ENCODE measurements around the gene TBXAS1. TPM values are rescaled to one million over a fixed set of nuclear protein-coding genes. Genes with fewer than 3 reads are reported as not detected.
"Not testable (repeated sequence)": the region's sequence is repeated elsewhere in the genome, so short reads cannot be mapped to it uniquely, and the experiment has no call there.

The TBXAS1 gene
- total RNA-seq, 1 donor from 2014 or later = 1.3 TPM

- DNase-seq (ENCODE audit: low spot score) = no peak
- Mint-ChIP-seq H3K9me3 (ENCODE audit: unreplicated experiment) (no peaks in the 10 kb centered on the region), H3K36me3 (ENCODE audit: low read depth, unreplicated experiment) (no peaks in the 10 kb centered on the region), H3K27ac (ENCODE audit: unreplicated experiment) (no peak overlapping the region), H3K4me1 (ENCODE audit: unreplicated experiment) (peaks cover 19% of the 10 kb centered on the region), H3K27me3 (ENCODE audit: unreplicated experiment) (peaks cover 2% of the 10 kb centered on the region), H3K4me3 (ENCODE audit: unreplicated experiment) (no peak overlapping the region)
- no peak for TF ChIP-seq CTCF (IDR thresholded peaks at IDR 0.05; ENCODE audit: unreplicated experiment)
Observed at GRCh38 chr7:139828446-139828845, 618 bp upstream of the TBXAS1 start.

DNA sequence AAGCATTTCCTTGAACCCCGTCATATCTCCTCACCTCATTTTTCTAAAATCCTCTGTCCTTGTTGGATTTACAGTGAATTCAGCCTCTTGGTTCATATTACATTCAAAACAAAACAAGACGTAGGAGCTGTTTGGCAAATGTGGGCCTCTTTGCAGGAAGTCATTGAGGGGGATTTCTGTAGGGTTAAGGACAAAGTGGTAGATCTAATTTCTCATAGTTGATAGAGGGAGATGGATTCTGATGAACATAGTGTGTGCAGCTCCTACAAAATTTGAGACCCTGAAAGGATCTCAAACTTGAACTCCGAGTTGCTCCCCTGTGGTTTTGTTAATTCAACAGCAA is 682 bp downstream of the TBXAS1 start:
- H3K36me3 Mint-ChIP-seq (ENCODE audit: low read depth, unreplicated experiment) = no peaks in the 10 kb centered on the region
- peaks cover 19% of the 10 kb centered on the region for H3K4me1 Mint-ChIP-seq (ENCODE audit: unreplicated experiment)
- DNase-seq (ENCODE audit: low spot score) = no peak
- no peak overlapping the region for H3K4me3 Mint-ChIP-seq (ENCODE audit: unreplicated experiment)
- TF ChIP-seq CTCF (IDR thresholded peaks at IDR 0.05; ENCODE audit: unreplicated experiment) = no peak
- H3K27me3 Mint-ChIP-seq (ENCODE audit: unreplicated experiment) = peaks cover 3% of the 10 kb centered on the region
- no peaks in the 10 kb centered on the region for H3K9me3 Mint-ChIP-seq (ENCODE audit: unreplicated experiment)
- no peak overlapping the region for H3K27ac Mint-ChIP-seq (ENCODE audit: unreplicated experiment)

DNA sequence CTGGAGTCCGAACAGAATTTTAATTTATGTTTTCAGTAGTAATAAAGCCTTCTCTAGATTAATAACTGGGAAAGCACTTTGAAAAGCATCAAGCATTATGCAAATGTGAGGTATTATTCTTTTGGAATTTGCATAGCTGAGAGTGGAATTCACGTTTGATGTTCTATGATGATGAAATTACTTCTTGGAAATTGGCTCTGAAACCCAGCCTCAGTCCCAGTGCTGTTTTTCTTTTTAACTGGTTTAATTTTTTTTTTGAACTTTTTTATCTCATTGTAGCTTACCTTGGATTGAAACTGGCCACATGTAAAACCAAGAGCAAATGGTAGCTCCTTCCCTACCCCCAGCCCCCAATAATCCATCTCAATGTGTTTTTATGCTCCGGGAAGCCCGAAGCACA is 1.2 kb downstream of the TBXAS1 start:
- Mint-ChIP-seq H3K4me3 (ENCODE audit: unreplicated experiment) (no peak overlapping the region), H3K27me3 (ENCODE audit: unreplicated experiment) (peaks cover 3% of the 10 kb centered on the region), H3K36me3 (ENCODE audit: low read depth, unreplicated experiment) (no peaks in the 10 kb centered on the region), H3K9me3 (ENCODE audit: unreplicated experiment) (no peaks in the 10 kb centered on the region), H3K27ac (ENCODE audit: unreplicated experiment) (no peak overlapping the region), H3K4me1 (ENCODE audit: unreplicated experiment) (peaks cover 19% of the 10 kb centered on the region)
- no peak for TF ChIP-seq CTCF (IDR thresholded peaks at IDR 0.05; ENCODE audit: unreplicated experiment)
- DNase-seq (ENCODE audit: low spot score) = no peak

DNA sequence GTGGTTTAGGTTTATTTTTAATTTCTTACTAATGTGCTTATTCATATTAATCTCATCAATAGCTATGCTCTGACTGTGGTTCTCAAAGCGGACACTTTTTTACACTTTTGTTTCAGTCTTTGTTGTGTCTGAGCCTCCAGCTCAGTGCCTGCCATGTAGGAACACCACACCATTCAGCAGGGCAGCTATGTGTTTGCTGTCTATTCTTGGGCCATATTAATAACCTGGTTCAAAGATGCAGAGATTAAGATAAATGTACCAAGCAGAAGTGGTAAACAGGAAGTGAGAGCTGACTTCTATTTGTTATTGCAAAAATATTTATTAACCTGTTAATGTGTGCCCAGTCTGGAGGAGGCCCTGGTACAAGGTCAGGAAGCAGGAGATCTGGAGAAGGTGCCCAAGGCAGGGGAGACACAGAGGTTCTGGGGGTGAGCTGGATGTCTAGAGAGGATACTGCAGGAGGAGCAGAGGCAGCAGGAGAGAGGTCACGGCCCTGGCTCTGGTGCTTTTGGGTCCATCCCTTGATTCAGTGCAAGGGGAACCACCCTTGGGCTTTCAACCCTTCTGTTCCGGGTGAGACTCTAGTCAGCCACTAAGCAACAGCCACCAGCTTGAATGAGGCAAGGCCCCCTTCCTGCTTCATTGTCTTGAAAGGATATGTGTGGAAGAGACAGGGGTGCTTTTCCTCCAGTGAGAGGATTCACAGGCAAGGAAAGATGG is 1.9 kb downstream of the TBXAS1 start:
- Mint-ChIP-seq H3K9me3 (ENCODE audit: unreplicated experiment) (no peaks in the 10 kb centered on the region), H3K4me1 (ENCODE audit: unreplicated experiment) (peaks cover 19% of the 10 kb centered on the region), H3K27me3 (ENCODE audit: unreplicated experiment) (peaks cover 3% of the 10 kb centered on the region), H3K27ac (ENCODE audit: unreplicated experiment) (no peak overlapping the region), H3K36me3 (ENCODE audit: low read depth, unreplicated experiment) (no peaks in the 10 kb centered on the region), H3K4me3 (ENCODE audit: unreplicated experiment) (no peak overlapping the region)
- TF ChIP-seq CTCF (IDR thresholded peaks at IDR 0.05; ENCODE audit: unreplicated experiment) = no peak
- DNase-seq (ENCODE audit: low spot score) = no peak

DNA sequence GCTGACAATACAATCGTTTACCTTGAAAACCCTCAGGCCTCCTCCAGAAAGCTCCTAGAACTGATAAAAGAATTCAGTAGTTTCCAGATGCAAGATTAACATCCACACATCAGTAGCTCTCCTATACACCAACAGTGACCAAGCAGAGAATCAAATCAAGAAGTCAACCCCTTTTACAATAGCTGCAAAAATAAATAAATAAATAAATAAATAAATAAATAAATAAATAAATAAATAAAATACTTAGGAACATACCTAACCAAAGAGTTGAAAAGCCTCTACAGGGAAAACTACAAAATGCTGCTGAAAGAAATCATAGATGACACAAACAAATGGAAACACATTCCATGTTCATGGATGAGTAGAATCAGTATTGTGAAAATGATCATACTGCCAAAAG is 6.8 kb downstream of the TBXAS1 start:
- not testable (repeated sequence) for H3K9me3 Mint-ChIP-seq (ENCODE audit: unreplicated experiment); H3K27ac Mint-ChIP-seq (ENCODE audit: unreplicated experiment); H3K4me3 Mint-ChIP-seq (ENCODE audit: unreplicated experiment); H3K36me3 Mint-ChIP-seq (ENCODE audit: low read depth, unreplicated experiment); H3K27me3 Mint-ChIP-seq (ENCODE audit: unreplicated experiment); H3K4me1 Mint-ChIP-seq (ENCODE audit: unreplicated experiment); DNase-seq (ENCODE audit: low spot score)

DNA sequence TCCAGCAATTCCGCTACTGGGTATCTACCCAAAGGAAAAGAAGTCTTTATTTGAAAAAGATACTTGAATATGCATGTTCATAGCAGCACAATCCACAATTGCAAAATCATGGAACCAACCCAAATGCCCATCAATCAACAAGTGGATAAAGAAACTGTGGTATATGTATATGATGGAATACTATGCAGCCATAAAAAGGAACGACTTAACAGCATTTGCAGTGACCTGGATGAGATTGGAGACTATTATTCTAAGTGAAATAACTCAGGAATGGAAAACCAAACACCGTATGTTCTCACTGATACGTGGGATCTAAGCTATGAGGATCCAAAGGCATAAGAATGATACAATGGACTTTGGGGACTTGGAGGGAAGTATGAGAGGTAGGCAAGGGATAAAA is 8.2 kb downstream of the TBXAS1 start:
- not testable (repeated sequence) for H3K9me3 Mint-ChIP-seq (ENCODE audit: unreplicated experiment); H3K4me3 Mint-ChIP-seq (ENCODE audit: unreplicated experiment); DNase-seq (ENCODE audit: low spot score); H3K27me3 Mint-ChIP-seq (ENCODE audit: unreplicated experiment); H3K4me1 Mint-ChIP-seq (ENCODE audit: unreplicated experiment); H3K36me3 Mint-ChIP-seq (ENCODE audit: low read depth, unreplicated experiment); H3K27ac Mint-ChIP-seq (ENCODE audit: unreplicated experiment)
